Measurements from ENCODE around the gene ARHGAP10.

DNA sequence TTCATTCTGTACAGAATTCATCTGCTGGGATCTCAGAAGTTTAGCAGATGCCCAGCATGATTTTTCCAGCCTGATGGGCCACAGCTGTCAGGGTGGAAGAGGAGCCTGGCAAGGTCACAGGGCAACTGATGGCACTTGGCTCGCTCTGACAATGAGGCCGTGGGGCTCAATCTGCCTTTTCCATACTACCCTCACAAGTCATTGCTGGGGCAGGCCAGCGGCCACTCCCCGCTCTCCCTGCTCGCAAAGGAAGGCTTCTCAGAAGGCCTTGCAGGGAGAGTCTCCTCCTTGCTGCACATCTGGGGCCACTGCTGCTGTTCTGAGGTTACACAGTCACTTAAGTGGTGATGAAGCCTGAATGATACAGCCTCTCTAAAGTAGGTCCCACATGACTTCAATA, 361.2 kb downstream of the ARHGAP10 start:
- TF ChIP-seq, protein P1, sequence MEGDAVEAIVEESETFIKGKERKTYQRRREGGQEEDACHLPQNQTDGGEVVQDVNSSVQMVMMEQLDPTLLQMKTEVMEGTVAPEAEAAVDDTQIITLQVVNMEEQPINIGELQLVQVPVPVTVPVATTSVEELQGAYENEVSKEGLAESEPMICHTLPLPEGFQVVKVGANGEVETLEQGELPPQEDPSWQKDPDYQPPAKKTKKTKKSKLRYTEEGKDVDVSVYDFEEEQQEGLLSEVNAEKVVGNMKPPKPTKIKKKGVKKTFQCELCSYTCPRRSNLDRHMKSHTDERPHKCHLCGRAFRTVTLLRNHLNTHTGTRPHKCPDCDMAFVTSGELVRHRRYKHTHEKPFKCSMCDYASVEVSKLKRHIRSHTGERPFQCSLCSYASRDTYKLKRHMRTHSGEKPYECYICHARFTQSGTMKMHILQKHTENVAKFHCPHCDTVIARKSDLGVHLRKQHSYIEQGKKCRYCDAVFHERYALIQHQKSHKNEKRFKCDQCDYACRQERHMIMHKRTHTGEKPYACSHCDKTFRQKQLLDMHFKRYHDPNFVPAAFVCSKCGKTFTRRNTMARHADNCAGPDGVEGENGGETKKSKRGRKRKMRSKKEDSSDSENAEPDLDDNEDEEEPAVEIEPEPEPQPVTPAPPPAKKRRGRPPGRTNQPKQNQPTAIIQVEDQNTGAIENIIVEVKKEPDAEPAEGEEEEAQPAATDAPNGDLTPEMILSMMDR (IDR thresholded peaks at IDR 0.05; ENCODE audit: low read depth, low read length): no peak
- TF ChIP-seq POLR2A (IDR thresholded peaks at IDR 0.05; ENCODE audit: extremely low read depth, insufficient read length) (no peak), MYC (IDR thresholded peaks at IDR 0.05; ENCODE audit: low read depth, low read length) (no peak)
- TF ChIP-seq, protein P2, sequence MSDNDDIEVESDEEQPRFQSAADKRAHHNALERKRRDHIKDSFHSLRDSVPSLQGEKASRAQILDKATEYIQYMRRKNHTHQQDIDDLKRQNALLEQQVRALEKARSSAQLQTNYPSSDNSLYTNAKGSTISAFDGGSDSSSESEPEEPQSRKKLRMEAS (IDR thresholded peaks at IDR 0.05; ENCODE audit: low read depth, low read length): no peak

Data from NB4 (cell line).